Cerebellar cortex (tissue), 1 donor: ENCODE results near the gene PTPA.
"Not testable (repeated sequence)": the region's sequence is repeated elsewhere in the genome, so short reads cannot be mapped to it uniquely, and the experiment has no call there.

Experiments
- DNase-seq: peaks from one replicate; pipeline ENCODE4 v3.0.0-alpha.2; 2015; ENCODE audit warnings: low spot score

PTPA gene

GRCh38 chr9:129109952-129110739, 1.1 kb upstream of the PTPA start:
- DNase-seq = peak; percentile 41

DNA sequence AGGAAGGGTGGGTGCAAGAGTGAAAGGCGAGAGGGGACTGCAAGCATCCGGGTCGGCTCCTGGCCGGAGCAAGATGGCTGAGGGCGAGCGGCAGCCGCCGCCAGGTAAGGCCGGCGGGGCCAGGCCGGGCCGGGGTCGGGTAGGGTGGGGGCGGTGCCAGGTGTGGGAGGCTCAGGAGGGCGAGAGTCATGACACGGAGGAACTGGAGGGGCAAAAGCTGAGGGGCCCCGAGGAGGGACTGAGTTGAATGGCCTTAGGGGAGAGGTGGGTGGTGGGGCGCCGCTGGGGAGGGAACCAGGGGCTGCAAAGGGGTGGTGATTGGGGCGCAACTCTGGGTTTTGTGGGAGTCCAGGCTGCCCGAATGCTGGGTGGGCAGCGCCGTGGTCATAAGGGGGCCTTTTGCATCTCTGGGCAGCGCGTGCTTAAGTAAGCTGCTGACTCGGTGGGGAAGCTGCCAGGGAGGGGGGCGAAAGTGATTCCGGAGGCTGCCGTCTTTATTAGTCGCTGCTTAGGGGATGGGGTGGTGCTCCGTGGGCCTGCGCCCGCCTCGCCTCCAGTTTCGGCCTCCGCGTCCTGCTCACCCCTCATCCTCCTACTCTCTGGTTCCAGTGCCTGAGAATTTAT, 425 bp downstream of the PTPA start:
- peak; percentile 39 for DNase-seq

DNA sequence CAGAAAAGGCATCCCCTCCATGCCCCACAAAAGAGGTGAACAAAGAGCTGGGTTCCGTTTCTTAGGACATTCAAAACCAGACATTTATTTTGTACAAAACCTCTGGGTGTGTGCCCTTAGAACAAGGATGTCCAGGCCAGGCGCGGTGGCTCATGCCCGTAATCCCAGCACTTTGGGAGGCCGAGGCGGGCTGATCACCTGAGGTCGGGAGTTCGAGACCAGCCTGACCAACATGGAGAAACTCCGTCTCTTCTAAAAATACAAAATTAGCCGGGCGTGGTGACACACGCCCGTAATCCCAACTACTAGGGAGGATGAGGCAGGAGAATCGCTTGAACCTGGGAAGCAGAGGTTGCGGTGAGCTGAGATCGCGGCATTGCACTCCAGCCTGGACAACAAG, 1.3 kb downstream of the PTPA start:
- not testable (repeated sequence) for DNase-seq

DNA sequence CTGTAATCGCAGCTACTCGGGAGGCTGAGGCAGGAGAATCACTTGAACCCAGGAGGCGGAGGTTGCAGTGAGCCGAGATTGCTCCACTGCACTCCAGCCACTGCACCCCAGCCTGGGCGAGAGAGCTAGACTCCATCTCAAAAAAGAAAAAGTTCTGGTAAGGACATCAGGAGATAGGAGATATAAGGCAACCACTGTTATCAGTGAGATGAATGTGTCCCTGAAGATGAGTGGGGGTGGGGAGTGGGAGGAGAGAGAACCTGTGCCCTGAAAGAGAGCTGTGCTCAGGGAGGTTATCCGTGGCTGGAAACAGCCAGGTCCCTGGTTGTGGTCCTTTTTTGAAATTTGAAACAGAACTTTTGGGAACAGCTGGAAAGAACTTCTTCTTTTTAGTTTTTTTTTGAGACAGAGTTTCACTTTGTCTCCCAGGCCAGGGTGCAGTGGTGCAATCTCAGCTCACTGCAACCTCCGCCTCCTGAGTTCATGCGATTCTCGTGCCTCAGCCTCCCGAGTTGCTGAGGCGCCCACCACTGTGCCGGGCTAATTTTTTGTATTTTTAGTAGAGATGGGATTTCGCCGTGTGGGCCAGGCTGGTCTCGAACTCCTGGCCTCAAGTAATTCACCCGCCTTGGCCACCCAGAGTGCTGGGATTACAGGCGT, 2.6 kb downstream of the PTPA start:
- DNase-seq = no peak

- DNase-seq = no peak
Observed at GRCh38 chr9:129118799-129119198, 7.6 kb downstream of the PTPA start.

DNA sequence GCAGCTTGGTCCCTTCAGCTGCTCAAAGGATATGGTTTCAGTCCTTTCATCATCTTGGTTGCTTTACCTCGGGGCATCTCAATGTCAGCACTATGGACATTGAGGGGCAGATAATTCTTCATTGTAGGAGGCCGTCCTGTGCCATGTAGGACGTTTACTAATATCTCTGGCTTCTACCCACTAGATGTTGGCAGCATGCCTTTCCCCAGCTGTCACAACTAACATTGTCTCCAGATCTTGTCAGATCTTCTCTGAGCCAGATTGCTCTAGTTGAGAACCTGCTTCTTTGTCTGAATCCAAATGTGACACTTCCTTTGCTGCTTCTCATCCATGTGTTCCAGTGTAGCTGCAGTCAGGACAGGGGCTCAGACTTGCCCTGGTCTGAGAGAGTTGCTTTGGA, 10.3 kb downstream of the PTPA start:
- peak; percentile 65 for DNase-seq

DNA sequence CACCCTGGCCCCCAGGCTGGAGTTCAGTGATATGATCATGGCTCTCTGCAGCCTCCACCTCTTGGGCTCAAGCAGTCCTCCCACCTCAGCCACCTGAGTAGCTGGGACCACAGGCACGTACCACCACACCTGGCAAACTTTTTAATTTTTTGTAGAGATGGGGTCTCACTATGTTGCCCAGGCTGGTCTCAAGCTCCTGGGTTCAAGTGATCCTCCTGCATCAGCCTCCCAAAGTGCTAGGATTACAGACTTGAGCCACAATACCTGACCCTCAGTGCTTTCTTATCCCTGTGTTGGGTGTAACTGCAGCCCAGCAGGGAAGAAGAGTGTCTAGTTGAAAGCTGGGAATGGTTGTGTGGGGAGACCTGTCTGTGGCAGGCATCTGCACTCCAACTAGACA, 10.9 kb downstream of the PTPA start:
- no peak for DNase-seq

DNA sequence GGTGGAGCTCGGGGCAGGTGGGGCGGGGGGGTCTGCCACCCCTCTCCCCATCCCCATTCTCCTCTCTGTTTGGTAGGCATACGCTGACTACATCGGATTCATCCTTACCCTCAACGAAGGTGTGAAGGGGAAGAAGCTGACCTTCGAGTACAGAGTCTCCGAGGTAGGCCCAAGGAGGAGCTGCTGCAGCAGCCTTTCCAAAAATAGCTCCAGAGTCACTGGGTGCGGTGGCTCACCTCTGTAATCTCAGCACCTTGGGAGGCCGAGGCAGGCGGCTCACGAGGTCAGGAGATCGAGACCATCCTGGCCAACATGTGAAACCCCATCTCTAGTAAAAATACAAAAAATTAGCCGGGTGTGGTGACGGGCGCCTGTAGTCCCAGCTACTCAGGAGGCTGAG, 11.8 kb downstream of the PTPA start:
- not testable (repeated sequence) for DNase-seq

DNA sequence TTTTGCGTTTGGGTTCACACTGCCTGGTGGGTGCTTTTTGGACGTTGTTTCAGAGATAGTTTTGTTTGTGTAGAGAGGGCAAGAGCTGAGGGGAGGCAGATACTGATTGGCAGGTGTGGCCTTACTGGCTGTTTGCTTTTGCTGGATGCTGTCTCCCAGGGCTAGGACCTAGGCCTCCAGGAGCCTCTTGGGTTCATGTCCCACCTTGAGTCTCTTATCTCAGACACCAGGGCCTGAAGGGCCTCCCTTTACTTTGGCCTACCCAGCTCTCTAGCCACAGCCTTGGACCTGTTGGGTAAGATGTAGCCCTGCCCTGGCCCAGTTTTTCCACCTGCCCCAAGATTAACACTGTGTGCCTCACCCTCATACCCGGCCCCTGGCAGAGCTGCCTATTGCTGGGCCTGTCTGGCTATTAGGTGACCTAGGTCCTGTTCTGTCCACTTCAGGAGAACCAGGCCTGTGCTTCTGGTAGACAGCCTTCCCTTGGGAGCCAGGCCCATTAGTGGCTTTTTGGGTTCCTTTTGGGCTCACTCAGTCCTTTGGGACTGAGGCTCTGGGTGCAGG, 13.4 kb downstream of the PTPA start:
- DNase-seq = no peak

DNA sequence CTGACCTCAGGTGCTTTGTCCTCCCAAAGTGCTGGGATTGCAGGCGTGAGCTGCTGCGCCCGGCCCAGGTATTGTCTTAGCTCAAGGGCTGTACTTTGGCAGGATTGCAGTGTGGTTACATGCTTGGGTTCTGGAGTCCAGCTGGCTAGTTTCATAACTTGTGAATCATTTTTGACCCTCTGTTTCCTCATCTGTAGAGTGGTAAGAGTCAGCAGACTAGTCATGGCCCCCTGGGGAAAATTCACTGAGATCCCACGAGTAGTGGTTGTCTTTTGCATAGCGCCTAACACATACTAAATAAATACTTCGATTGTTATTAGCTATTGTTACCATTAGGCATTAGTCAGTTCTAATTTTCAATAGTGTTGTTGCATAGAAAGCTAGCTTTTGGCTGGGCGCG, 14.3 kb downstream of the PTPA start:
- no peak for DNase-seq

GRCh38 chr9:129126749-129127618, 15.8 kb downstream of the PTPA start:
- DNase-seq = no peak

GRCh38 chr9:129128689-129129088, 17.5 kb downstream of the PTPA start:
- no peak for DNase-seq

DNA sequence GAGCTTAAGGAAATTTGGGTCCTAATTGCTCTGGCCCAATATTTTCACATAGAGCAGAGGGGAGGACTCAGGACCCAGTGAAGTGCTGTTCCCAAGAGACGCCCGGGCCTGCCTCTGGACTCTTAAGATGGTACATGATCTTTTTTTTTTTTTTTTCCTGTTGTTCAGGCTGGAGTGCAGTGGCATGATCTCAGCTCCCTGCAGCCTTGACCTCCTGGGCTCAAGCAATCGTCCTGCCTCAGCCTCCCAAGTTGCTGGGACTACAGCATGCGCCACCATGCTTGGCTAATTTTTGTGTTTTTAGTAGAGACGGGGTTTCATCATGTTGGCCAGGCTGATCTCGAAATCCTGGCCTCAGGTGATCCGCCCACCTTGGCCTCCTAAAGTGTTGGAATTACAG, 19.1 kb downstream of the PTPA start:
- DNase-seq = not testable (repeated sequence)

DNA sequence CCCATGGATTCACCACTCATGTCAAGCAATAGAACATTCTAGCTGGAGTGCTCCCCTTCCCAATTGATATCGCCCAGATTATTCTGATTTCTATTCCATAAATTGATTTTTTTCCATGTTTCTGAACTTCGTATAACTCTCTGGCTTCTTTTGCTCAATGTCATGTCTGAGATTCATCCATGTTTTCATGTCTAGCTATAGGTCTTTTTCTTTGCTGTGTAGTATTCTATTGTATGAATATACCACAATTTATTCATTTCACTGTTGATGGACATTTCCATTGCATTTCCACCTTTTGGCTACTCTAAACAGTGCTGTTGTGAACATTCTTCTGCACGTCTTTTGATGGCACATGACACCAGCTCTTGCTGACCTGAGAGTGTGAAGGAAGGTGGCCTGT, 19.6 kb downstream of the PTPA start:
- no peak for DNase-seq

DNA sequence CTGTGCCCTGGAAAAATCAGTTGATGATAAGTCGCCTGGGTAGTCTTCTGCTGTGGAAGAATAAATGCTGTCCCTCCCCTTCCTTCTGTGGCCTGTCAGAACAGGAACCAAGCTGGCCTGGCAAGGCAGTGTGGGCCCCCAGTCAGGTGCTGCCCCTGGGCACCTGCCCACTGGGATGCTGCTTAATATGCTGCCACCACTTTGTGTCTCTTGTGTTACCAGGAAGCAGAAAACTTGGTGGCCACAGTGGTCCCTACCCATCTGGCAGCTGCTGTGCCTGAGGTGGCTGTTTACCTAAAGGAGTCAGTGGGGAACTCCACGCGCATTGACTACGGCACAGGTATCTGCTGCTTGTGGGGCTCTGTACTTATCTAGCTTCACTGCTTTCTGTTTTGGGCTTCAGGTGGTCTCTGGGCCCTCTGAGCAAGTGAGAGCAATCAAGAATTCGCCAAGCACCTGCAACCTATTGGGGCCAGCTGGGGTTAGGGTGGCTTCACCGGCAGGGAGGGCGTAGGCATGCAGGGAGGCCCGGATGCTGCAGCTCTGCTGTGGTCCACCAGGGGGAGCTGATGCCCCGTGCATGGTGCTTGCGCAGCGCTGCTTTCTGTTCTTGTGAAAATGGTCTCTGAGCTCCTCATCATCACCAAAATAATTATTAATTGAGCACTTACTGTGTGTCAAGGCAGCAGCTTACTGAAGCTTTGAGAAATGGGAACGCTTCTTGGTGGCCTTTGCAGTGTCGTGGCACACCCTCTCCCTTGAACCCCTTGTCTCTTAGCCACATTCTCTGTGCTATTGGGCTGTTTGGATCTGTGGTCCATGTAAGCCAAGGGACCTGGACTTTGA, 20.3 kb downstream of the PTPA start:
- DNase-seq = peak; percentile 76

DNA sequence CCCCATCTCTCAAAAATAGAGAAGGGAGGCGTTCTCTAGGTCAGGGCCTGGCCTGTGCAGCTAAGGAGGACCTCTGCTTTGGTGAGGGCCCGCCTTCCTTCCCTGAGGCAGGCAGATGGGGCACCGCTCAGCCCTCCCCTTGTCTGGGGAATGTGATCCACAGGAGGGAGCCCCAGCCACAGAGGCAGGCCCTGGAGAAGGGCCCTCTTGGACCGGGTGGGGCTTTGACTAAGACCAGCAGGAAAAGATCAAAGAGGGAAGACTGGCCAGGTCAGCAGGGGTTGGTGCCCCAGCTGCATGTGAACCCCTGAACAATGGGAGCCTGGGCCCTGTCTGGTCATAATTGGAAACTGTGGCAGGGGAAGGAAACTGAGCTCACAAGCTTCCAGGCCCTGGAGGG, 21.9 kb downstream of the PTPA start:
- DNase-seq = no peak

DNA sequence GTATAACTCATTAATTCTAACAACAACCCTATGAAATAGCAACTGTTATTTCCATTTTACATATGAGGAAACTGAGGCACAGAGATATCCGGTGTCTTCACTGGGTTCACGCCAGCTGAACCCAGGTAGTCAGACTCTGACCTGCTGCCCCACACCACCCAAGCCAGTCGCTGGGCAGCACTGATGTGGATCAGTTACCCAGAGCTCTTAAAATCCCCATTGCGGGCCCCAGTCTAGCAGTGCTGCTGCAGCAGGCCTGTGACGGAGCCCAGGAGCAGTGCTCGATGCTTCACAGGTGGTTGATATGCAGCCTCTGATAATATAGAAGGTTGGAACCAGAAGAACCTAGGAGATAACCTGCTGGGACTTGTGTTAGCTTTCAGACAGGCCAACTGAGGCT, 24.3 kb downstream of the PTPA start:
- no peak for DNase-seq

DNA sequence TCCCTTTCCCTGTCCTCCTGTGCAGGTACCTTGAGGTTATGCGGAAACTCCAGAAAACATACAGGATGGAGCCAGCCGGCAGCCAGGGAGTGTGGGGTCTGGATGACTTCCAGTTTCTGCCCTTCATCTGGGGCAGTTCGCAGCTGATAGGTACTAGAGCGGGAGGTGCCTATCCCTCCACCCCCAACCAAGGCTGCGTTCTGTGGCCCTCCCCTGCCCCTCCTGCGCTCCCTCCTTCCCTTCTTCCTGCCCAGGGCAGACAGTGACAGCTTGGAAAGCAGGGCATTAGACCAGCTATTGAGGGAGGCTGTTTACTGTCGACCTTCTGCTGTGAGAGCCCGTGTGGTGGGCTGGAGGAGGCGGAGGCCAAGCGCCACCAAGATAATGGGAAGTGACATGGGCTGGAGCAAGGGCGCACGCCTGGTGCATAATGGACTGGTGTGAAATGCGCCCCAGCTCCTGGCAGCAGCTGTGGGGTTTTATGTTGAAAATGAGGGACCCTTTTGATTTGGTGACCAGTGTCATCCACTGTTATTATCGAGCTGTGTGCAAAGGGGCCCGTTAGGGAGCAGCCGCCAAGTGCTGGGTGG, 25.3 kb downstream of the PTPA start:
- peak; percentile 76 for DNase-seq

GRCh38 chr9:129137292-129138143, 26.3 kb downstream of the PTPA start:
- DNase-seq = no peak

DNA sequence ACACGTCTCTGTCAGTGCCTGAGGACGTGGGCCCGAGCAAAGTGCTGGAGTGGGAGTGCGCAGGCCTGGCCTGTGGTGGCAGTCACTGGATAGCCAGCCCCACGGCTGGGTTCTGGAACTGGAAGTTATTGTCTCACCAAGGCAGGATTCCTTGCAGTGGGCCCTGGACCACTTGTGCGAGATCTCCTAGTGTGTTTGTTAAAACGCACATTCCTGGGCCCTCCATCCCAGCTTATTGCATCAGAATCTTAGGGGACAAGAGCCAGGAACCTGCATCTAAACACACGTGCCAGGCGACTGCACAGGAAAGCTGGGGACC, 26.9 kb downstream of the PTPA start:
- no peak for DNase-seq
